GM19395 (cell line): Measurements from ENCODE around the gene SH3GLB2.
"Not testable (repeated sequence)": the region's sequence is repeated elsewhere in the genome, so short reads cannot be mapped to it uniquely, and the experiment has no call there.

Experiments
- ATAC-seq: cut with Tn5 transposase; IDR thresholded peaks from one replicate; pipeline ENCODE4 v1.9.1; 2021; ENCODE audit warnings: mild to moderate bottlenecking, moderate library complexity; ENCODE audit not compliant: unreplicated experiment

Gene SH3GLB2

GRCh38 chr9:129054163-129054851 is 26.2 kb upstream of the SH3GLB2 start:
- no peak for ATAC-seq

DNA sequence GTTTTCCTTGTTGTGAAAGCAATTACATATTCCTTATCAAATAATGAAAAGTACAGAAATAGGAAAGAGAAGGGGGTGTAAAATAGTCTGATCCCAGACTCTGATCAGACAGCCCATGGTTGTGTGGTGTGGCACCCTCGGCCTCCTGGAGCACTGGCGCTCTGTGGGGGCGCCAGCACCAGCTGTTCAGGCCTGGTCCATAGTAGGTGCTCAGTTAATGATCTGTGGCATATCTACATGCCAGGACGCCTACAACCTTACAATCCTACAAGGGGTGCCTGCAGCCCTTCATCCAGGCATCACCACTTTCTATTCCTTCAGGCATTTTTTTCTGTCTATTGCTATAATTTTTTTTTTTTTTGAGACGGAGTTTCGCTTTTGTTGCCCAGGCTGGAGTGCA is 24.9 kb upstream of the SH3GLB2 start:
- no peak for ATAC-seq

- ATAC-seq, result no peak
Measured at GRCh38 chr9:129052592-129052991, 24.5 kb upstream of the SH3GLB2 start.

- no peak for ATAC-seq
Measured at GRCh38 chr9:129042016-129042415, 13.9 kb upstream of the SH3GLB2 start.

DNA sequence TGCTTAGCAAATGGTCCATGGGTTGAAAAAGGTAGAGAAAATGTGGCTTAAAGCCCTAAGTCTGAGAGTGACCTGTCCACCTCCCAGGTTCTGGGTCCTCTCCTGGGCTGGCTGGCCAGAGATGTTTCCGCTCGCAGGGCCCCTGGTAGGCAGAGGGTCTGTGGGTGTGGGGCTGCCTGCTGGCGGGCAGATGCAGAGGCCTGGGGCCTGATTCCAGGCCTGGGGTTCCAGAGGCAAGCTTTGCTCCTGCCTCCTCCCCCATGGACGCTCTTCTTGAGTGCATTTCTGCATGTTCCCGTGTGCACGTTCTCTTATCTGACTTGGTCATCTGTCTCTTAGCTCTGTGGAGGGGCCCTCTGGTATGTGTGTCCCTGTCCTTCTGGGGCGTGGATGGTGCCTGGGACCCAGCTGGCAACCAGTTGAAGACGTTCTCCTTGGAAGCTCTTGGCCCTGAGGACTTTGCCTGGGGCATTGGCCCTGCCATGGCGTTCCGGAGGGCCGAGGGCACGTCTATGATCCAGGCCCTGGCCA is 12.0 kb upstream of the SH3GLB2 start:
- no peak for ATAC-seq

DNA sequence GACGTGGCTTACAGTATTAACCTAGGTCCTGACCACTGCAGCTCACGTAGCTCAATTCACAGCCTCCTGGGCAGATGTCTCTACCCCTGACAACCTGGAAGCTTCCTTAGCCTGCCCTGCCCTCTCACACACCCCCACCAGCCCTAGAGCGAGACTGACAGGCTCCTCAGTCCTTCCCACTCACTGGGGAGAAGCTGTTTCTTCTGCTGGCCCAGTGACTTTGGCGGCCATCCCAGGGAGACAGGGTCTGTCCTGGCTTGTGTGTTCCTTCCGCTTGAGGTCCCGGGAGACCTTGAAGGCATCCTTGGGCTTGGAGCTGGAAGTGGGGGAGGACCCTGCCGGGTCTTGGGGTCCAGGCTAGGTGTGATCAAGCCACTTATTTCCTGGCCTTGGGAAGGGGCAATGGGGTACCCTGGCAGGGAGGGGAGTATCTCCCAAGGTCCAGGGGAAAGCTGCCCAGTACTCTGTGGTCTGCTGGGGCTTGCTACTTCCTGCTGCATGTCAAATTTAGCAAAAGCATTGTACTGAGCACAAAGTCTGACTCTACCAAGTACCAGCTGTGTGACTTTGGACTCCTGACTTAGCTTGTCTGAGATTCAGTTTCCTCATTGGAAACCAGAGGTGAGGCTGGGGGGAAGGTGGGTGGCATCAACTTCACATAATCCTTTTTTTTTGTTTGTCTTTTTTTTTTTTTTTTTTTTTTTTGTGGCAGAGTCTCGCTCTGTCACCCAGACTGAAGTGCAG is 10.2 kb upstream of the SH3GLB2 start:
- no peak for ATAC-seq

DNA sequence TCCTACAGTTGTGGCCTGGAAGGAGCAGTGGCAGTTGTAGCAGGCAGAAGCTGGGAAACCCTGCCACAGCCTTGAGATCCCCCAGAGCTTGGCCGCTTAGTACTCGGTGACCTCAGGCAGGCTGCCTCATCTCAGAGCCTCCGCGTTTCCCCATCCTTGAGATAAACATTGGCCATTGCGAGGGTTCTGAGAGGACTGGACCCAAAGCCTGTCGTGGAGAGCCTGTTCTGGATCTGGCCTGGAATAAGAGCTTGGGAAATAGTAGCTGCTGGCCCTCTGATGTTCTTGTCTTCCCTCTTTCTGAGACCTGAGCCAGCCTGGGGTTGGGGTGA is 9.6 kb upstream of the SH3GLB2 start:
- no peak for ATAC-seq

GRCh38 chr9:129036923-129037766 is 9.0 kb upstream of the SH3GLB2 start:
- ATAC-seq, result no peak

DNA sequence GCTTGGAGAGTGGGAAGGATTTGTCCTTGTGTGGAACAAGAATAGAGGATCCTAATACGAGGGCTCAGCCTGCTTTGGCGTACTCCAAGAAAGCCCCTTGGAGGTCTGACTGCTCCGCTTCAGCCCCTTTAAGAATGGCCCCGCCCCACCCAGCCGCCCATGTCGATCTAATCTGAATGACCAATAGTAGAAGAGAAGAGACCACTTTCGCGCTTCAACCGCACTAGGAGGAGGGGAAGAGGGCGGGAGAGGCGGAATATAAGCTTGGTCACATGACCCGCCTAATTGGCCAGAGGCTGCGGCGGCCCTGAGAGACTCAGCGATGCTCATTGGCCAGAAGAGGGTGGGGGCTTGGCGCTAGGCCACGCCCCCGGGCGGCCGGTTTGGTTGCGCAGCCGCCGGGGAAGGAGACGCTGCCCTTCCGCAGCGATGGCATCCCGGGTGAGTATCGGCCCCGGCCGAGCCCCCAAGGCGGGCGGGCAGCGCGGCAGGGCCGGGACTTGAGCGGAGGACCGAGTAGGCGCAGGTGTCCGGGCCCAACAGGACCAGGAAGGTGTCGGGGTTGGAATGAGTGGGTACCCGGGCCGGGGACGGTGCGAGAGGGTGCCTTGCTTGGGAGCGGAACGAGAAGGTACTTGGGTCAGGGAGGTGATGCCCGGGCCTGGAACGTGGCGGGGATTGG is 8.3 kb upstream of the SH3GLB2 start, which contains the start of gene MIGA2:
Gene MIGA2 (plus strand): TSS at position 386 of the 682 bp plus-strand sequence. CDS start 3,969 bp downstream, outside the sequence.
- ATAC-seq, result peak; percentile 93

GRCh38 chr9:129035838-129036237 is 7.7 kb upstream of the SH3GLB2 start:
- ATAC-seq, result not testable (repeated sequence)

DNA sequence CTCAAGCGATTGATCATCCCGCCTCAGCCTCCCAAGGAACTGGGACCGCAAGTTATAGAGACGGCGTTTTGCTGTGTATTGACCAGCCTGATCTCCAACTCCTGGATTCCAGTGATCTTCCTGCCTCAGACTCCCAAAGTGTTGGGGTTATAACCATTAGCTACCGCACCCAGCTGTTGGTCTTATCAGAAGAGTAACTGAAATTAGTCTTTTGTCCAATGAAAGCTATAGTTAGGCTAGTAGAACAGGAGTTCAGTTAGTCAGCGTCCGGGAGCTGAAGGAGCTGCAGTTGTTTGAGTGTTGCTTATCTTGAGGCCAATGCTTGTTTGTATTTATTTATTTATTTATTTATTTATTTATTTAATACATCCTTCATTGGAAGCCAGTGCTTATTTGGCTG is 5.1 kb upstream of the SH3GLB2 start:
- no peak for ATAC-seq

GRCh38 chr9:129032541-129033159 is 4.5 kb upstream of the SH3GLB2 start:
- no peak for ATAC-seq

- no peak for ATAC-seq
Measured at GRCh38 chr9:129031514-129031913, 3.4 kb upstream of the SH3GLB2 start.

DNA sequence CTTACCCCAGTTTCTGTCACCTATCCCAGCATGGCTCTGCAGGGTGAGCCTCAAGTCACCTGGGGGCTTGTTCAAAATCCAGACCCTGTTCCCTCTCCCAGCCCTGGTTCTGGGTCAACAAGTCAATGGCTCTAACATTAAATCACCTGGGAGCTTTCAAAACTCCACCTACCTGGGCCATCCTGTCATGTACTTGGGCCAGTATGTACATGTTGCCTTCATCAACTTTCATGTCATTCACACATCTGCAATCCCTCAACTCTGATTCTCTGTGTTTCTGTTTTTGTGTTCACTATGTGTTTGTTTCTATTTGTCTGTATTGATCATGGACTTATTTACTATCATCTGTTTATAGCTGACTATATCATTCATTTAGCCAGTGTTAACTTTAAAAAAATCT is 2.1 kb upstream of the SH3GLB2 start:
- no peak for ATAC-seq

GRCh38 chr9:129027685-129028191 is 393 bp downstream of the SH3GLB2 start:
- ATAC-seq, result peak; percentile 33

GRCh38 chr9:129027224-129027684 is 877 bp downstream of the SH3GLB2 start:
- ATAC-seq, result no peak

DNA sequence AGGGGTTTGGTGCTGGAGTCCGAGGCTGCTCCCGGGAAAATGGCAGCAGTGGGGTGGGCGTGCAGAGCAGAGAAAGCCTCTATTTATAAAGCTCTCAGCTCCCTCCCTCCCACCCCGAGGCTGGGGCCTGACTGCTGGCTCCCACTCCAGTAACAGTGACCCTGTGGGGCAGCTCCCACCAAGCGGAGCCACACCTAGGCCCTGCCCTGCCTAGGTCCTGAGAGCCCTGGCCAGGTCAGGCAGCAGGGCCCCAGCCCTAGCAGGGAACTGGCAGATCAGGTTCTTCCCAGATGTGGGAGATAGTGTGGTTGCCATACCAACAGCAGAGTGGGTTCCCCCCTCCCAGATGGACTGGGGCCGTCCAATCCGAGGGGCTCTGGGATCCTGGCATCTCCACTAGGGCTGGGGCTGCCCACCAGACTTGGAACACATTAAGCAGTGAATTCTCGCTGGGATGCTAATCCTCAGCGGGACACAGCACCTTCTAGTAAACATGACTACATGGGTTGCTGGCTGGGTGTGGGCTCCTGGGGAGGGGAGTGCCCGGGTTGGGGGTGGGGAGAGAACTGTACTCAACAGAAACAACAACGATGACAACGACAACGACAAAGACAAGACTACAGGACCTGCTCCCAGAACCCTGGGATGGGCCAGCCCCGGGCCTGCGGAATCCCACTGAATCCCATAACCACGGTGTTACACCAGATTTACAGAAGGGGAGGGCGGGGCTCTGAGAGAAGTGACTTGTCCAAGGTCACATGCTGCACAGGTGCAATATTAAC is 1.5 kb downstream of the SH3GLB2 start:
- no peak for ATAC-seq

- no peak for ATAC-seq
Measured at GRCh38 chr9:129023908-129024233, 4.3 kb downstream of the SH3GLB2 start.
